Measurements from ENCODE around the gene ALG2.

DNA sequence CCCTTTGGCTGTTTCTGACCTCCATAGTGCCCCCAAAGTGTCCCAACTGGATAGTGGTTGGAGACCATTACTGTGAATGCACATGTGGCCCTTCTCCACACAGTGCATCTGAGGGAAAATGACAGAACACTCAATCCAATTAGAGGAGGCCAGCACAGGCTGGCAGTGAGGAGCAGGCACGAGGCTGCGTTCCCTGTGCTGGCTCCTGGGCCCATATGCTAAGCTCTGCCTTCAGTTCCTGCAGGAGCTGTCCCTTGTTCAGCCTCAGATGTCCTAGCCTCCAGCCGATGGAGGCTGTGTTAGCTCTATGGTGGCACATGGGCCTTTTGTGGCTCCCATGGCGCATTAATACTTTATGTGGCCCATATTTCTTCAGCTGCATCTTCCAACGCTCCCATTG lies 35.8 kb downstream of the ALG2 start:
- TF ChIP-seq, protein P1, sequence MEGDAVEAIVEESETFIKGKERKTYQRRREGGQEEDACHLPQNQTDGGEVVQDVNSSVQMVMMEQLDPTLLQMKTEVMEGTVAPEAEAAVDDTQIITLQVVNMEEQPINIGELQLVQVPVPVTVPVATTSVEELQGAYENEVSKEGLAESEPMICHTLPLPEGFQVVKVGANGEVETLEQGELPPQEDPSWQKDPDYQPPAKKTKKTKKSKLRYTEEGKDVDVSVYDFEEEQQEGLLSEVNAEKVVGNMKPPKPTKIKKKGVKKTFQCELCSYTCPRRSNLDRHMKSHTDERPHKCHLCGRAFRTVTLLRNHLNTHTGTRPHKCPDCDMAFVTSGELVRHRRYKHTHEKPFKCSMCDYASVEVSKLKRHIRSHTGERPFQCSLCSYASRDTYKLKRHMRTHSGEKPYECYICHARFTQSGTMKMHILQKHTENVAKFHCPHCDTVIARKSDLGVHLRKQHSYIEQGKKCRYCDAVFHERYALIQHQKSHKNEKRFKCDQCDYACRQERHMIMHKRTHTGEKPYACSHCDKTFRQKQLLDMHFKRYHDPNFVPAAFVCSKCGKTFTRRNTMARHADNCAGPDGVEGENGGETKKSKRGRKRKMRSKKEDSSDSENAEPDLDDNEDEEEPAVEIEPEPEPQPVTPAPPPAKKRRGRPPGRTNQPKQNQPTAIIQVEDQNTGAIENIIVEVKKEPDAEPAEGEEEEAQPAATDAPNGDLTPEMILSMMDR (conservative IDR thresholded peaks at IDR 0.05; ENCODE audit: low read length), result no peak
- TF ChIP-seq EZH2phosphoT487 (IDR thresholded peaks at IDR 0.05; ENCODE audit: borderline replicate concordance), result no peak

Data from Loucy (cell line).